ENCODE results near the gene GARNL3.

Gene GARNL3

DNA sequence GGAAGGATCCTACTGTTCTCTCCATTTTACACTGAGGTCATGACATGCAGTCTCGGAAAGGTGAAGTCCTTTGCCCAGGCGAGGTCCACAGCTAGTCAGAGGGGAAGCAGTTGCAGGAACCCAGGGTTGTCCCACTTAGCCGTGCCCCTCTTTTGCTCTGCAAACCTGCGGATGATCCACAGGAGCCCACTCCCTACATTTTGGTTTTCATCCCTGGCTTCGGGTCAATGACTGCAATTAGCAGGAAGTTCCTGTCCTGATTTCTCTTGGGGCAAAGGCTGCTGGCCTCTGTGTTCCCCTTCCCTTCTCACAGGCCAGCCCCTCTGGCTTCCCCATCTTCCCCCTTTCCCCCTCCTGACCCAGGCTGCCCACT, 133.7 kb downstream of the GARNL3 start:
- peak overlapping the region; percentile 68 for H3K4me3 ChIP-seq (ENCODE audit: low read depth, low read length)
- DNase-seq (ENCODE audit: low read depth): no peak
- TF ChIP-seq, protein P1, sequence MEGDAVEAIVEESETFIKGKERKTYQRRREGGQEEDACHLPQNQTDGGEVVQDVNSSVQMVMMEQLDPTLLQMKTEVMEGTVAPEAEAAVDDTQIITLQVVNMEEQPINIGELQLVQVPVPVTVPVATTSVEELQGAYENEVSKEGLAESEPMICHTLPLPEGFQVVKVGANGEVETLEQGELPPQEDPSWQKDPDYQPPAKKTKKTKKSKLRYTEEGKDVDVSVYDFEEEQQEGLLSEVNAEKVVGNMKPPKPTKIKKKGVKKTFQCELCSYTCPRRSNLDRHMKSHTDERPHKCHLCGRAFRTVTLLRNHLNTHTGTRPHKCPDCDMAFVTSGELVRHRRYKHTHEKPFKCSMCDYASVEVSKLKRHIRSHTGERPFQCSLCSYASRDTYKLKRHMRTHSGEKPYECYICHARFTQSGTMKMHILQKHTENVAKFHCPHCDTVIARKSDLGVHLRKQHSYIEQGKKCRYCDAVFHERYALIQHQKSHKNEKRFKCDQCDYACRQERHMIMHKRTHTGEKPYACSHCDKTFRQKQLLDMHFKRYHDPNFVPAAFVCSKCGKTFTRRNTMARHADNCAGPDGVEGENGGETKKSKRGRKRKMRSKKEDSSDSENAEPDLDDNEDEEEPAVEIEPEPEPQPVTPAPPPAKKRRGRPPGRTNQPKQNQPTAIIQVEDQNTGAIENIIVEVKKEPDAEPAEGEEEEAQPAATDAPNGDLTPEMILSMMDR (IDR thresholded peaks at IDR 0.05; ENCODE audit: insufficient read depth, low read depth, low read length, missing control alignments): no peak

DNA sequence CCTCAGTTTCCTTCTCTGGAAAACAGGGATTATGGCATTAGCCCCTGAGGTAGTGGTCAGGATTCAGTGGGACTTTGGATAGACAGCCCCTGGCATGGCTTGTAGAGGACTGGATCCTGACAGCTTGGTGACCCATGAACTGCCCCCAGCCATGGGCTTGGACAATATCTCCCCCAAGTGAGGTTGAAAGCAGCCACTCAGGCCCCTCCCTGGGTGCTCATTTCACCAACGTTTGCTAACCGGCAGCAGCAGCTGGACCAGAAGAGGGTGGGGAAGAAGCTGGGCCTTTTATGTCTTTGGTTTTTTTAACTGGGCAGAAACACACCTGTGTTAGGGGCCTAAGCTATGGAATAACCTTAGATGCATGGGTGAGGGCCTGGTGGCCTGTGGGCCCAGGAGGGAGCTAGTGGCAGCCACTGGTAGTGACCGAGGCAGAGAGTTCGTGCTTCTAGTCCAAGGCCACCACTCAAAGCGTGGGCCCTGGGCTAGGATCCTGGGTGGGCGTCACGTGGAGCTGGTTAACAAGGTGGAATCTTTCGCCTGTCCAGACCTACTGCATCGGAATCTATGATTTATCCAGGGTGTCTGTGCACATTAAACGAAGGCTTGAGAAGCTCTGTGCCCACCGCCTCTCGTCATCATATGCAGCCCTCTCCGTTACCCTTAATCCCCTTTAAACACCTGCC, 134.3 kb downstream of the GARNL3 start:
- TF ChIP-seq, protein P1 (IDR thresholded peaks at IDR 0.05; ENCODE audit: insufficient read depth, low read depth, low read length, missing control alignments): no peak
- DNase-seq (ENCODE audit: low read depth): no peak
- H3K4me3 ChIP-seq (ENCODE audit: low read depth, low read length): no peak overlapping the region

DNA sequence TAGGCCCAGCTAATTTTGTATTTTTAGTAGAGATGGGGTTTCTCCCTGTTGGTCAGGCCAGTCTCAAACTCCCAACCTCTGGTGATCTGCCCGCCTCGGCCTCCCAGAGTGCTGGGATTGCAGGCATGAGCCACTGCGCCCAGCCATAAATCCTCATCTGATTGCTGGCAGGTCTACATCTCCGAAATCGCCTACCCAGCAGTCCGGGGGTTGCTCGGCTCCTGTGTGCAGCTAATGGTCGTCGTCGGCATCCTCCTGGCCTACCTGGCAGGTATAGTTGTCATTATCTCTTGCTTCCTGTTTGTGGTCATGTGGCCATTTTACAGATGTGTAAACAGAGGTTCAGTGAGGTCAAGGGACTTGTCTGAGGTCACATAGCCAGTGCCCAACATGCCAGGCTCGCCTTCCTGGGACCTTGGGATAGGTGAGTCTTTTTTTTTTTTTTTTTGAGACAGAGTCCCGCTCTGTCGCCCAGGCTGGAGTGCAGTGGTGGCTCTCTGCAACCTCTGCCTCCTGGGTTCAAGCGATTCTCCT, 135.2 kb downstream of the GARNL3 start:
- no peak for DNase-seq (ENCODE audit: low read depth)
- TF ChIP-seq, protein P1 (IDR thresholded peaks at IDR 0.05; ENCODE audit: insufficient read depth, low read depth, low read length, missing control alignments): no peak
- no peak overlapping the region for H3K4me3 ChIP-seq (ENCODE audit: low read depth, low read length)

DNA sequence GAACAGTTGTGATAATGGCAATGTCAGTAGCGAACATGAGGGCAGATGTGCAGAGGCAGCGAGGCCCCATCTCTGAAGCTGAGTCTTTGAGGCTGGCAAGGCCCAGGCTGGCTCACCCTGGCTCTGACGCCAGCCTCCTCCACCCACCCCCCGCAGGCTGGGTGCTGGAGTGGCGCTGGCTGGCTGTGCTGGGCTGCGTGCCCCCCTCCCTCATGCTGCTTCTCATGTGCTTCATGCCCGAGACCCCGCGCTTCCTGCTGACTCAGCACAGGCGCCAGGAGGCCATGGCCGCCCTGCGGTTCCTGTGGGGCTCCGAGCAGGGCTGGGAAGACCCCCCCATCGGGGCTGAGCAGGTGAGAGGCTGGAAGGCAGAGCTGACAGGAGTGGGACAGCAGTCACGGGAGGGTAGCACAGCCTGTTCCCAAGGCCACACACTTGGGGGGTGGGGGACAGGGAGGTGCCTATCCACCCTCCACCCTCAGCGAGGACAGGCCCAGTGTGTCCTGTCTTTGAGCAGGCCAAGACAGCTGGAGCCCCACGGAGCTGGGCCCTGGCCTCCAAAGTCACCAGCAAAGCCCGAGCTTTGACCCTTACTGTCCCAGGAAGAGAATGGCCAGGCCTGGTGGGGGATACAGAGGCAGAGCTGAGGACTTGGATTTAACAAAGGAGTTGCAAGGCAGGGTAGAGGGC, 138.0 kb downstream of the GARNL3 start:
- TF ChIP-seq, protein P1 (IDR thresholded peaks at IDR 0.05; ENCODE audit: insufficient read depth, low read depth, low read length, missing control alignments): no peak
- H3K4me3 ChIP-seq (ENCODE audit: low read depth, low read length): no peak overlapping the region
- no peak for DNase-seq (ENCODE audit: low read depth)

DNA sequence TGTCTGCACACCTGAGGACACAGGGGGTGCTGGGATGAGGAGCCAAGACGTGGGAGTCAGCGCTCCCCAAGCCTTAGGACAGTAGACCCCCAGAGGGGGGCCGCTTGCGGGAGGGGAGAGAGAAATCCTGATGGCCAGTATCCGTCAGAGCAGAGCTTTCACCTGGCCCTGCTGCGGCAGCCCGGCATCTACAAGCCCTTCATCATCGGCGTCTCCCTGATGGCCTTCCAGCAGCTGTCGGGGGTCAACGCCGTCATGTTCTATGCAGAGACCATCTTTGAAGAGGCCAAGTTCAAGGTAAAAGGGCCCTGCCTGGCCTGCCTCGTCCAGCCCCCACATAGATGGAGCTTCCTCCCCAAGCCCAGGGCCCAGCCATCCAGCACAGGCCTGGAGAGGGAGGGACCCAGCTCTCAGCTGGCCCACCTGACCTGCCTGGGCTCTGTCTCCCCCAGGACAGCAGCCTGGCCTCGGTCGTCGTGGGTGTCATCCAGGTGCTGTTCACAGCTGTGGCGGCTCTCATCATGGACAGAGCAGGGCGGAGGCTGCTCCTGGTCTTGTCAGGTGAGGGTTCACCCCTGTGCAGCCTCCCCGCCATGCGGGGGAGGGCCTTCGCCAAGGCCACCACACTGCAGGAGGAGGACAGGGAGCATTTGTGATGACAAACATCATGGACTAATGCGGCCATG, 139.1 kb downstream of the GARNL3 start:
- TF ChIP-seq, protein P1 (IDR thresholded peaks at IDR 0.05; ENCODE audit: insufficient read depth, low read depth, low read length, missing control alignments): no peak
- no peak overlapping the region for H3K4me3 ChIP-seq (ENCODE audit: low read depth, low read length)
- DNase-seq (ENCODE audit: low read depth): no peak

DNA sequence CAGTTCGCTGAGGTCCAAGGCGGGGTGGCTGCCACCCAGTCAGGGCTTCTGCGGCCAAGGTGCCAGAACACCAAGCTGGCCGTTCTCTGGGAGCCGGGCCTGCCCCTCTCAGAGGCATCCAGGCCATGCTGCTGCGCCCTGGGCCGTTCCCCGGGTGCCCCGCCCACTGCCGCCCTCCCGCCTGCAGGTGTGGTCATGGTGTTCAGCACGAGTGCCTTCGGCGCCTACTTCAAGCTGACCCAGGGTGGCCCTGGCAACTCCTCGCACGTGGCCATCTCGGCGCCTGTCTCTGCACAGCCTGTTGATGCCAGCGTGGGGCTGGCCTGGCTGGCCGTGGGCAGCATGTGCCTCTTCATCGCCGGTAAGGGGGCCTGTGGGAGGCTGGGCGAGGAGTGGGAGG, 140.1 kb downstream of the GARNL3 start:
- DNase-seq (ENCODE audit: low read depth): no peak
- TF ChIP-seq, protein P1 (IDR thresholded peaks at IDR 0.05; ENCODE audit: insufficient read depth, low read depth, low read length, missing control alignments): no peak
- H3K4me3 ChIP-seq (ENCODE audit: low read depth, low read length): no peak overlapping the region

All from GM12865 (cell line).